Lung (tissue), 12 donors: ENCODE results near the gene SELENOF. TPM values are rescaled to one million over a fixed set of nuclear protein-coding genes. Genes with fewer than 3 reads are reported as not detected.
"Not testable (repeated sequence)": the region's sequence is repeated elsewhere in the genome, so short reads cannot be mapped to it uniquely, and the experiment has no call there.

Experiments used
- ATAC-seq: fragments of 200-7000 bp; cut with Tn5 transposase; one replicate; pipeline ENCODE4 v1.9.1; 2020; ENCODE audit warnings: moderate number of reproducible peaks; ENCODE audit not compliant: insufficient read depth, low FRiP score
- DNase-seq, 3 donors: peaks; one replicate each; pipeline ENCODE4 v3.0.0-alpha.2; 2013 to 2017
- H3K27ac ChIP-seq, 2 donors: one replicate each; pipeline ENCODE4 v1.5.1; 2013; ENCODE audit warnings: mild to moderate bottlenecking in 2 of 2, moderate library complexity in 2 of 2, control low read depth in 1 of 2, inconsistent platforms in 1 of 2, low read depth in 1 of 2, low read length in 1 of 2
- H3K27me3 ChIP-seq, 3 donors: one replicate each; pipeline ENCODE4 v1.5.1; 2013; ENCODE audit warnings: low read length in 2 of 3; ENCODE audit not compliant: control insufficient read depth in 3 of 3, insufficient read depth in 3 of 3
- H3K36me3 ChIP-seq, 4 donors: one replicate each; pipeline ENCODE4 v1.5.1; 2013; ENCODE audit warnings: low read length in 4 of 4, mild to moderate bottlenecking in 1 of 4, moderate library complexity in 1 of 4; ENCODE audit not compliant: control insufficient read depth in 4 of 4, insufficient read depth in 4 of 4
- H3K4me1 ChIP-seq, 5 donors: one replicate each; pipeline ENCODE4 v1.5.1; 2013; ENCODE audit warnings: low read length in 5 of 5, mild to moderate bottlenecking in 2 of 5, moderate library complexity in 1 of 5; ENCODE audit not compliant: control insufficient read depth in 5 of 5, insufficient read depth in 5 of 5
- H3K4me3 ChIP-seq: one replicate; pipeline ENCODE4 v1.5.1; 2013; ENCODE audit warnings: mild to moderate bottlenecking, control low read depth, moderate library complexity
- H3K9ac ChIP-seq, 2 donors: one replicate each; pipeline ENCODE4 v1.5.1; 2013; ENCODE audit warnings: low read length in 2 of 2, control low read depth in 1 of 2; ENCODE audit not compliant: insufficient read depth in 1 of 2
- H3K9me3 ChIP-seq, 4 donors: one replicate each; pipeline ENCODE4 v1.5.1; 2013; ENCODE audit warnings: low read length in 3 of 4, mild to moderate bottlenecking in 1 of 4, moderate library complexity in 1 of 4; ENCODE audit not compliant: control insufficient read depth in 4 of 4, insufficient read depth in 3 of 4
- CTCF ChIP-seq: IDR thresholded peaks from 2 replicates; pipeline ENCODE4 v1.5.1; 2012; ENCODE audit warnings: mild to moderate bottlenecking; ENCODE audit errors: control extremely low read depth, extremely low read depth
- WGBS, 2 donors: extraction: QIAGEN DNeasy Blood & Tissue Kit; methylation state at CpG; one replicate each; pipeline ENCODE4 v1.1.7; 2013; 5-methylcytosine and 5-hydroxymethylcytosine counted together
- polyA plus RNA-seq, 2 donors: library from polyadenylated mRNA; stranded (reverse); fragments of 200-250 nt; gene quantifications; one replicate each; pipeline ENCODE4 v1.2.1, GENCODE V29; 2013
- total RNA-seq, 2 donors: library from RNA; depleted of rRNA in 1 of 2; stranded (reverse); fragments of >200 nt in 1 of 2; gene quantifications; one replicate each; pipeline ENCODE4 v1.2.1, GENCODE V29; 2014 to 2021
- donor health status: control.
- donor health status: control.
- donor health status: Bipolar disorder and iron deficiency.
- donor health status: healthy.
- donor health status: DM: yes; HTN: yes; CAD: no.

The SELENOF gene
- total and polyA plus RNA-seq, 4 donors = 132 to 240 (median 207) TPM

DNA sequence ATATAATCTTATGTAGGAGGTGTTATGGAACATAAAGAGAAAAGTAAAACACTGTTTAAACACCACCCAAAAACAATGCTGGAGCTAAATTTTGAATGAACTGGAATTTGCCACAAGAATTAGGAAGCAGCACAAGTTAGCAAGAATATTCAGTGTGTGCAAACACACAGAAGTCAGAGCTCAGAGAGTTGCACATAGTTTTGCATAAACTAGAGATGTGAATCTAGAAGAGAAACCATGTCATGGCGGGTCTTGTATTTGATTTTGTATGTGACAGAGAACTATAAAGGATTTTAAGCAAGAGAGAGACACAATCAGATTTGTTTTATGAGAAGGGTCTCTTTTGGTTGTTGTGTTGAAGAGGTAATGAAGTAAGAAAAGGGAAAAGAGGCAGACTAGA lies 38.2 kb downstream of the SELENOF start:
- Histone ChIP-seq H3K27ac (no peak overlapping the region), H3K36me3 (peaks cover 0 to 6% (median 3%) of the 10 kb centered on the region in 4 donors), H3K9ac (no peak overlapping the region), H3K27me3 (no peaks in the 10 kb centered on the region), H3K9me3 (no peaks in the 10 kb centered on the region), H3K4me3 (no peak overlapping the region), H3K4me1 (no peaks in the 10 kb centered on the region)
- no peak for TF ChIP-seq CTCF
- 96 to 100% methylated on average over 1 of the region's 1 CpG for WGBS, 2 donors
- ATAC-seq (no peak), DNase-seq (no peak)

- WGBS, 2 donors = 90 to 95% methylated on average over 8 of the region's 8 CpGs
- H3K27me3 ChIP-seq = no peaks in the 10 kb centered on the region
- no peak overlapping the region for H3K27ac ChIP-seq
- no peaks in the 10 kb centered on the region for H3K9me3 ChIP-seq
- peaks cover 0 to 3% (median under 1%) of the 10 kb centered on the region in 4 donors for H3K36me3 ChIP-seq
- H3K9ac ChIP-seq = no peak overlapping the region
- no peak overlapping the region for H3K4me3 ChIP-seq
- no peak for TF ChIP-seq CTCF
- no peaks in the 10 kb centered on the region for H3K4me1 ChIP-seq
- no peak for ATAC-seq
- DNase-seq = peak in 2 of 3 donors; percentile 64 to 76
Observed at GRCh38 chr1:86872086-86872485, 41.8 kb downstream of the SELENOF start.

DNA sequence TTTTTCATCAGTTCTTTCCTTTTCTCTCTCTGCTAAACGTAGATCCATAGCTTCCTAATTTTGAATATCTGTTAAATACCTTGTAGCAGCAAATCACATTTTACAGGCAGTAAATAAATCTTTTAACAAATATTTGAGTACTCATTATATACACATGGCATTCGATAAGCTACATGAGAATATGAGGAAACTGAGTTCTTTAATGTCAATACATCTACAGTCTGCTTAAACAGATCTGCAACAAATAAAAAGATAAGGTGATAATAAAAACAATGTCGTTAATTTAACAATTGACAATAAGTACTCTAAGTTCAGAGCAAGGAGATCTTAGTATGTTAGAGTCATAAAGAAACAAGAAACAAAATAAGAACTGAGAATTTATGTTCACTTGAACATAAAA lies 42.9 kb downstream of the SELENOF start:
- Histone ChIP-seq H3K9ac (no peak overlapping the region), H3K4me3 (no peak overlapping the region), H3K36me3 (no peaks in the 10 kb centered on the region), H3K9me3 (no peaks in the 10 kb centered on the region), H3K27ac (no peak overlapping the region), H3K27me3 (no peaks in the 10 kb centered on the region), H3K4me1 (no peaks in the 10 kb centered on the region)
- ATAC-seq = no peak
- WGBS, 2 donors = 77 to 82% methylated on average over 3 of the region's 3 CpGs
- TF ChIP-seq CTCF = no peak
- DNase-seq = no peak

DNA sequence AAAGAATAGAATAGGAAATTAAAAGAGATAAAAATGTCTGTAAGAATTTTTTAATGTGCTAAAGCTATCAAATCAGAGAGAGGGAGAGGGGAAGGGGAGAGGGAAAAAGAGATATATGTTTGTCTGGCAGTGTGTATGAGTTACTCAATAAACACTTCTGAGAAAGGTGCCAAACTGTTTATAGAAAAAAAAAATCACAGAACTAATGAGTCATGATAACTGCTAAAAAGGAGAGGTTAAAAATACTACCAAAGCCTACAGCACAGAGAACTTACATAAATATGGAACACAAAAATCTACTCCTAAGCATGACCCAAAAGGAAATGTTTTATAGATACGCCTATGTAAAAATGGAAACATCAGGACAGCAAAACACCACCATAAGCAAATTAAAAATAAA lies 45.4 kb downstream of the SELENOF start:
- Histone ChIP-seq H3K9me3 (no peaks in the 10 kb centered on the region), H3K4me3 (no peak overlapping the region), H3K27ac (no peak overlapping the region), H3K27me3 (no peaks in the 10 kb centered on the region), H3K36me3 (no peaks in the 10 kb centered on the region), H3K9ac (no peak overlapping the region), H3K4me1 (no peaks in the 10 kb centered on the region)
- whole genome bisulfite sequencing, 2 donors = 93 to 100% methylated on average over 1 of the region's 1 CpG
- no peak for TF ChIP-seq CTCF
- DNase-seq = no peak
- no peak for ATAC-seq

DNA sequence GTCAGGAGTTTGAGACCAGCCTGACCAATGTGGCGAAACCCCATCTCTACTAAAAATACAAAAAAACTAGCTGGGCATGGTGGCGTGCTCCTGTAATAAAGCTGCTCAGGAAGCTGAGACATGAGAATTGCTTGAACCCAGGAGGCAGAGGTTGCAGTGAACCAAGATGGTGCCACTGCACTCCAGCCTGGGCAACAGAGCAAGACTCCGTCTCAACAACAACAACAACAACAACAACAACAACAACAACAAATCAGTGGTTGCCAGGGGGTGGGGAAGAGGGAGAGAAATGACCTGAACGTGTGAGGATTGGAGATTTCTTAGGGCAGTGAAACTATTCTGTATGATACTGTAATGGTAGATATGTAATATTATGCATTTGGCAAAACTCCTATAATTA lies 46.6 kb downstream of the SELENOF start:
- not testable (repeated sequence) for H3K9ac ChIP-seq, H3K9me3 ChIP-seq, H3K27me3 ChIP-seq, H3K4me3 ChIP-seq, H3K4me1 ChIP-seq, H3K36me3 ChIP-seq, H3K27ac ChIP-seq, DNase-seq, ATAC-seq
- WGBS, 2 donors = 97 to 99% methylated on average over 4 of the region's 4 CpGs
